GM21367 (cell line): Measurements from ENCODE around the gene HNRNPF.
"Not testable (repeated sequence)": the region's sequence is repeated elsewhere in the genome, so short reads cannot be mapped to it uniquely, and the experiment has no call there.

Experiments
- ATAC-seq: cut with Tn5 transposase; IDR thresholded peaks from one replicate; pipeline ENCODE4 v1.9.1; 2021; ENCODE audit not compliant: unreplicated experiment

Gene HNRNPF

DNA sequence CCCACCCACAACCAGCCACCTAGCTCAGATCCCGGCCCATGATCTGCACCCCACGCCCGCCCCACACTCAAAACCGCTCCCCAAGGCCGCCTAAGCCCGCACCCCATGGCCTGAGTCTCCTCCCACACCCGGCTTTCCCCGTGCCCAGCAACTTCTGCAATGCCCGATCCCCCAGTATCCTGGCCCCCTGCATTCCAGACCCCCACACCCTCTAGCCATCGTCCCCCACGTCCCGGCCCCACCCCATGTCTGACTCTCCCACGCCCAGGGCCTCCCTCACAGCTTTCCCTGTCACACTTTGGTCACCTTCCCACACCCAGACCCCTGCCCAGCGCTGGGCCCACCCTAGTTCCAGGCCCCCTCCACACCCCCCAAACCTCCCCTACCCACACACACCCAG lies 57.7 kb downstream of the HNRNPF start:
- no peak for ATAC-seq

DNA sequence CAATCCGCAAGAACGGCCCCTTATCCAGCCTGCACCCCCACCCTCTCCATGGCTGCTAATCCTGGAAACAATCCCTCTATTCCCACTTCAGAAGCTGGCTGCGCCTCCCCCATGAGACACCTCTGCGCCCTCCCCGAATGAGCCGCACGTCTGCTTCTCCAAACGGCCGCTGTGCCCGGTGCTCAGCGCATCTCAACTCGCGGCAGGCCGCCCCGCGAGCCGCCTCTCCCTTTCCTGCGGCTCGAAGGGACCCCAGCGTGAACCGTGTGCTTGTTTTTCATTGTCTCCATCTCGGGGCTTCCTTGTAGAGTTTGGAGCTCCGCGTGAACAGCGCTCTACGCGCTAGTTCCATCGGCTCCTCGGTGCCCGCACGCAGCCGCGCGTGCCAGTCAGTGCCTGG lies 58.3 kb downstream of the HNRNPF start:
- no peak for ATAC-seq

DNA sequence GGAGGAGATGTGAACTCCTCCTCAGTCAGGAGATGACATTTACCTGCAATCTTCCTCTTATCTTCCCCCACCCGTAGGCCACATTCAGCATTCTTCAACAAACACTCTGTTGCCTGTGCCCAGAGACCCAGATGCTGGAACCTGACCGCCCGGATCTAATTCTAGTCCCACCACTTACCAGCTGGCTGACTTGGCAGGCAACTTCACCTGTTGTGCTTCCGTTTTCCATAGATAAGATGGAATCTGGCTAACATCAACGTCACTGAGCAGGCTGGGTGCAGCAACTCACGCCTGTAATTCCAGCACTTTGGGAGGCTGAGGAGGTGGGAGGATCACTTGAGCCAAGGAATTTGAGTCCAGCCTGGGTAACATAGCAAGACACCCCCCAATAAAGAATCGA lies 58.8 kb downstream of the HNRNPF start:
- no peak for ATAC-seq

DNA sequence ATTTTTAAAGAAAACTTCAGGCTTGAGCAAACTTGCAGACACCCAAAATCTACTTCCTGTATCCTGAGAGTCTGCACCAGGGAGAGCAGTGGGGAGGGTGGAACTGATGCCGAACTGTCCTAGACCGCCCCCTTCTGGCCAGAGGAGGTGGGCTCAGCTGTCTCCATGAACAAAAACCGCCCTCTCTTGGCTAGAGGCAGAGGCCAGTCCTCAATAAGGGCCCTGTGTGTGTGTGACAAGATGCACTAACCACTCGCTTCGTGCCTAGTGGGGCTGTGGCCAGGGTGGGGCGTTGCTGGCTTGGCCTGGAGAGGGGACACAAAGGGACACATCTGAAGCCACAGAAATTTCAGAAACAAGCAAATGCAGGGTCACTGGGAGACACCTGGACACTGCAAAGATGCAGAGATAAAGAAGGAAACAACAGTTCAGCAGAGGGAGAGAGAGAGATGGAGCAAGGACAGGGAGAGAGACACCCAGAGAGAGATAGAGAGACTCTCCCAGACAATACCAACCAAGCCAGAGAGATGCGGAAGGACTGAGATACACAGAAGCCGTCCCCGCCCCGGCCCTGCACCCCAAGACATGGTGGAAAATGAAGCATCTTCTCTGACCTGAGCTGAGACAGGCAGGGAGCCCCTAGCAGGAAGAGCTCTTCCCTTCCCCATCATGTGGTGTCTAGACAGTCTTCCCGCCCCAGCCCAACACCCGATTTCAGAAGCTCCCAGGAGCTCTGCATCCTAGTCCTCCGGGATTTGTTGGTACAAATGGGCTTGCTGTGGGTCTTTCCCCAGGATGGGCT lies 60.3 kb downstream of the HNRNPF start:
- peak; percentile 100 for ATAC-seq

DNA sequence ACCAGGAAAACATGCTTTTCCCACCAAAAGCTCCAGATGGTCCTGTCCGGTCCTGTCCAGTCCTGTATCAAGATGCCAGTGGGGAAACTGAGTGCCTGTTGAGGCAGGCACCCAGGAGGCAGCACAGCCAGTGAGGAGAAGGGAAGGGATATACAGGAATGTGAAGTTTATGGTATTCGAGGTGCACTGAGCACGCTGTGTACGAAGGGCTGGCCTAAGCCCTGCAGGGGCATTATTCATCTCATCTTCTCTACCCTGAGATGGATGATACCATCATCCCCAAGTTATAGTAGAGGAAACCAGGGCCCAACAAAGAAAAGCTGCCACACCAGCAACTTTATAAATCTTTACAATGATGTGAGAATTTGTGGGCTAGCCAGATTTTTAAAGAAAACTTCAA lies 61.0 kb downstream of the HNRNPF start:
- no peak for ATAC-seq

DNA sequence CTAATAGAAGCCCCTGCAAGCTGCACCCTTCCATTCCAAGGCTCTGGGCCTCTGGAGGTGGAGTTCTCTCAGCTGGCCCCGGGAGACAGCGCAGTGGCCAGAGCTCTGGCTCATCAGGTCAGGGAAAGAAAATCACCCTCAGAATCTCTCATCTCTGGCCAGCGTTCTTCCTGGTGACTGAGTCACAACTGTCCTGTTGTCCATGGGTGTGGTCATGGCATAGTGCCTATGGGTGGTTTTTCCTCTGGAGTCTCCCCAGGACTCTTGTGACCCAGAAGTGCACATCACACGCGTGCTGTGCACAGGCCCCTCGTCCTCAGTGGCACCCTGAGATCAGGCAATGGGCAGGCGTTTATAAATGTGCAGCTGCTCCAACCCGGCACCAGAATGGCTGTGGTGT lies 64.9 kb downstream of the HNRNPF start:
- ATAC-seq: no peak

DNA sequence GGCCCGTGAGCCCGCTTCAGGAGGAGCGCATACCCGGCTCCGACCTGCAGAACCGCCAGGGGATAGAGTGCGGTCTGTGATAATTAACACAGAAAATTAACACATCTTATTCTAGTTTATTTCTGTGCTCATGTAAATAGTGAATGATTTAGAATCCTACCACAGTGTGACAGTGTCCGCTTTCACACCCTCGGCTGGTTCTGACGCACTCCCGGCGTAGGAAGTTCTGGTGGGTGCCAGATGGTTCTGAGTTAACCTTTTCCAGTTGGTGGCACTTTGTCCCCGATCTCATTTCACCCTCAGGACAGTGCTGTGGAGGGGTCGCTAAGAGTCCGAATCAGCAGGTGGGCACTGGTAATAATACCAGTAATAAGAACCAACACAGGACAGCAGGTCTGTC lies 65.9 kb downstream of the HNRNPF start:
- no peak for ATAC-seq

DNA sequence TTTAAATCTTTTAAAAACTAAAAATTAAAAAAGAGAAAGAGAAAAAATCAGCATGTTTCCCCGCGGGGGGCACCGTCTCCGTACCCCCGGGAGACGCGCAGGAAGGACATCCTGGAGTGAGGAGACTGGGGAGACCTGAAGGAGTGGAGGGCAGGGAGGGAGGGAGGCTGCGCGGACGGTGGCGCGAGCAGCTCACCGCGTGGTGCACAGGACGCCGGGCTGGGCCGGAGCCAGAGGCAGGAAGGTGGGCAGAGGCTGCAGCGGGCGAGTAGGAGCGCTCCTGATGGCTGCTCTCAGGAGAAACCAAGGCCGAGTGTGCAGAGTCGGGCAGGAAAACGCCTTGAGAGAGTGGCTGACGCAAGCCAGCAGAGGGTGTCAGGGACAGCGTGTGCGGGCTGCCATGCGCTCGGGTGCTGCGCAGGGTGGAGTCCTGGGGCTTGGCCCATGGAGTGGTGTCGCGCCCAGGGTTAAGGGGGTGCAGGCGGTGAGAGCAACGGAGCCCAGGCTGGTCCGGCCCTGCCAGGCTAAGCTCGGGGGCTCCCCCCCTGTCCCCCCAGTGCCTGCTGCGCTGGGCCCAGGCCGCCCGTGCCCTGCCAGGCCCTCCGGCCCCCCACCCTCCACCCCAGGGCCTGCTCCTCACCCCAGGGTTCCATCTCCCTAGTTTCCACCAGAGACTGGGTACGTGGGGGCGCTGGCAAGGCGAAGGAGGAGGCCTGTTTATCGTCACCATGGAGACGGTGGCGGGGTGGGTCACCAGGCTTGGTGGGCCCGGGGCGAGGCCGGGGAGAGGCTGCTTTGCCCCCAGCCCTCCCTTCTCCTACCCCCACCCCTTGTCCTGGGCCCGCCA lies 66.5 kb downstream of the HNRNPF start:
- no peak for ATAC-seq

DNA sequence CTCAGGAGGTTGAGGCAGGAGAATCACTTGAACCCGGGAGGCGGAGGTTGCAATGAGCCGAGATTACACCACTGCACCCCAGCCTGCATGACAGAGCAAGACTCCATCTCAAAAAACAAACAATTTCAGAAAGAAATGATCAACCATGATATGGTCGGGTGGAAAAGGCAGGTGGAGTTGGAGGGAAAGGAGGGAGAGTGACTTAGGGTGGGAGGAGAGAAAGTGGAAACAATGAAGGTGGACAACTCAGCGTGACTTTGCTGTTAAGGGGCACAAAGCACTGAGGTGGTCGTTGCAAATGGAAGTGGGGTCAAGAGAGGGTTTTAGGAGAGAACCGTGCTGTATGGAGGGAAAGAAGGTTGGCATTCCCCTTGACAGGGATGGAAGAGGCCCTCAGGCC lies 67.5 kb downstream of the HNRNPF start:
- no peak for ATAC-seq

DNA sequence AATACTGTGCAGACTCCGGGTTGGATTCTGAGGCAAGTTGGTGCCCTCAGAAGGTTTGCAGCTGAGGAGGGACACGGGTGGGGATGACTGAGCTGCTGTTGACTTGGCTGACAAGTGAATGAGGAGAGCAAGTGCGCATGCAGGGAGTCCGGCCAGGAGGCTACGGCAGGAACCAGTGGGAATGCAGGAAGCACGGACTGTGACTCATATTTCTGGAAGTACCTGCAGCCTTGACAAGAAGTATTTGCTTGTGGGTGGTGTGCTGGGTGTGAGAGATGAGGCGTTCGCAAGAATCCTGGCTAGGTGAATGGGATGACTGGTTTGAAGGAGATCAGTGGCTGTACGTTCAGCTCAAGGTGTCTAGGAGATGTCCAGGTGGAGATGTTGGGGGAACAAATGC lies 68.4 kb downstream of the HNRNPF start:
- ATAC-seq: no peak

DNA sequence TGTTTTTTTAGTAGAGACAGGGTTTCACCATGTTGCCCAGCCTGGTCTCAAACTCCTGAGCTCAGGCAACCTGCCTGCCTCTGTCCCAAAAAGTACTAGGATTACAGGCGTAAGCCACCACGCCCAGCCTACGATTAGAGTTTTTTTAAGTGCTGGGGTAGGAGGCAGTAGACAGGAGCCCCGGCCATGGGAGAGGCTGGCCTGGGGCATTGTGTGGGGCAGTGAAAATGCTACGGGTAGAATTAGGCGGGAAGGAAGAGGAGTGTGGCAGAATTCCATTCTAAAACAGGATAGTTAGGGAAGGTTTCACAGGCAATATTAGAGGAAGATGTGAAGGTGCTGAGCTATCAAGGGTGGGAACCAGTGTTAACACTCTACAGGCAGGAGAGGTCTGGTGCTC lies 68.9 kb downstream of the HNRNPF start:
- ATAC-seq: no peak

DNA sequence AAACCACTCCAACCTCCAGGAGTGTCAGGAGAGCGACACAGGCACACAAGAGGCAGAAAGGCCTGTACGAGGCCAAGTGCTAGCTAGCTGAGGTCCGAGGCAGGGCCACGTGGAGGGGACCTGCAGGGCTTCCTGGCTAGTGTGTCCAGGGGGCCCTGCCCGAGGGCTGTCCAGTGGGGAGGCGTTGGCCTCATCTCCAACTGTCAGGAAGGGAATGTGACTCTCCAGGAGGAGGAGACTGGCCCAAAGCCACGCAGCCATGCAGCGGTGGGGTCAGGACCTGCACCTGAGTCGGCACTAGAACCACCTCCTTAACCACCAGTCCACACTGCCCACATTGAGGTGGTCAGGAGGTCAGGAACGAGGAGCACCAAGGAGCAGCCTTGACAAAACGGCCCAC lies 69.8 kb downstream of the HNRNPF start:
- no peak for ATAC-seq

DNA sequence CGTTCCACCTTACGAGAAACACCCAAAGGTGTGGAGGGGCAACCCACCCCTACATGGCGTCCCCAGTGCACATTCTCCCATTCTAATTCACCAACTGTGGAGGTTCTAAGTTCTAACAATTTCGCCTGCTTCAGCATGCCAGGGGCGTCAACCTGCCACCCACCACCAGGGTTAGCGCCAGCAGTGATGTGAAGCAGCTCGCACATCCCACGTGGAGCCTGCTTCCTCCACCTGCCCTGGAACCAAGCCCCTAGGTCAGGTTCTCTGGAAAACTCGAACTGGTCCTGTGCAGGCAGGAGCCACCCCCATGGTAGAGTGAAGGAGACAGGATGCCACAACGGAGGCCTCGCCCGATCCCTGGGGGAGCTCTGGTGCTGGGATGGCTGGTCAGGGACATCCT lies 70.9 kb downstream of the HNRNPF start:
- ATAC-seq: no peak

DNA sequence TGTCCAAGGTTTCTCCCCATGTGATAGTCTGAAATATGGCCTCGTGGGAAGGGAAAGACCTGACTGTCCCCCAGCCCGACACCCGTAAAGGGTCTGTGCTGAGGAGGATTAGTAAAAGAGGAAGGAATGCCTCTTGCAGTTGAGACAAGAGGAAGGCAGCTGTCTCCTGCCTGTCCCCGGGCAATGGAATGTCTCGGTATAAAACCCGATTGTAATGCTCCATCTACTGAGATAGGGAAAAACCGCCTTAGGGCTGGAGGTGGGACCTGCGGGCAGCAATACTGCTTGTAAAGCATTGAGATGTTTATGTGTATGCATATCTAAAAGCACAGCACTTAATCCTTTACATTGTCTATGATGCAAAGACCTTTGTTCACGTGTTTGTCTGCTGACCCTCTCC lies 71.5 kb downstream of the HNRNPF start:
- not testable (repeated sequence) for ATAC-seq

DNA sequence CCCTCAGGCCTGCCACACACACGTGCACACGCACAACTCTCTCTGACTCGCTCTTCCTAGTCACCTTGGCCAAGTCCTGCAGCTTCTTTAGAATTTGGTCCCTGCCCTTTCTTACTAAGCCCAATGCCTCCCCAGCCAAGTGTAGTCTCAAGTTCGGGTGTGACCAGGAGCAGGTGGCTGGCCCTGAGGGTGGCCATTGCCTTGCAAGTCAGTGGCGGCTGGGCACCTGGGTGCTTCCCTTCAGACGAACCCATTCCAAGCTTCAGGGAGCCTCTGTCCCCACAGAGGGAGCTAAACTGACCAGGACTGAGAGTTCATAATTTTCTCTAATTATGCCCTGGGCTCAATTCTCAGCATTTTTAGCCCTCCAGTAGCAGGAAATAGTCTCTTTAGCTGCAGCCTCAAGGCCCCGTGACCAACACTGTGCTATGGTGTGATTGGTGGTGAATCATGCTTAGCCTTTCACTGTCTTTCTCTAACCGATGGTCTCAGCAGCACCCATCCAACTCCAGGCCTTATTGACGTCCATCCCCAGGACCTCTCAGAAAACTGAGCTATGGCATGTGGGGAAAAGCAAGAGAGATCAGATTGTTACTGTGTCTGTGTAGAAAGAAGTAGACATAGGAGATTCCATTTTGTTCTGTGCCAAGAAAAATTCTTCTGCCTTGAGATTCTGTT lies 72.2 kb downstream of the HNRNPF start:
- ATAC-seq: no peak

DNA sequence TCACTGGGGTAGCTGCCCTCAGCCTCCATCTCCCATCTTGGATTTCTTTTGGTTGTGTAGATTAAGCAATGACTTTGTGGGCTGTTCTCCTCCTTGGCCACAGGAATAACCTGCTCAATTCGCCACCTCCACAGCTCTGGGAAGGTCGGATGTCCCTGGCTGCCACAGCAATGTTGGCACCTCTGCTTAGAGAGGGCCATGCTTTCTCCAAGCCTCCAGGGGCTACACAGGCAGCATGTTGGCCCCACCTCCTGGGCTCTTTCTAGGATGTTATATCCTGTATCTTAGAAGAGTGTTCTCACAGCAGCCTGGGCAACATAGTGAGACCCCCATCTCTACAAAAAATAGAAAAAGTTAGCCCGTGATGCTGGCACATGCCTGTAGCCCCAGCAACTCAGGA lies 72.9 kb downstream of the HNRNPF start:
- no peak for ATAC-seq
